K562 treated with DMSO at 1 percent for 12 hours (cell line): ENCODE results near the gene EMP1. TPM values are rescaled to one million over a fixed set of nuclear protein-coding genes. Genes with fewer than 3 reads are reported as not detected.

ENCODE experiments used
- total RNA-seq: library from RNA; unstranded; fragments of 300-600 nt; gene quantifications from 2 replicates; pipeline ENCODE4 v1.2.3, GENCODE V29; 2022; ENCODE audit not compliant: insufficient read depth

Gene EMP1, protein sequence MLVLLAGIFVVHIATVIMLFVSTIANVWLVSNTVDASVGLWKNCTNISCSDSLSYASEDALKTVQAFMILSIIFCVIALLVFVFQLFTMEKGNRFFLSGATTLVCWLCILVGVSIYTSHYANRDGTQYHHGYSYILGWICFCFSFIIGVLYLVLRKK
- not detected in 2 replicates for total RNA-seq

DNA sequence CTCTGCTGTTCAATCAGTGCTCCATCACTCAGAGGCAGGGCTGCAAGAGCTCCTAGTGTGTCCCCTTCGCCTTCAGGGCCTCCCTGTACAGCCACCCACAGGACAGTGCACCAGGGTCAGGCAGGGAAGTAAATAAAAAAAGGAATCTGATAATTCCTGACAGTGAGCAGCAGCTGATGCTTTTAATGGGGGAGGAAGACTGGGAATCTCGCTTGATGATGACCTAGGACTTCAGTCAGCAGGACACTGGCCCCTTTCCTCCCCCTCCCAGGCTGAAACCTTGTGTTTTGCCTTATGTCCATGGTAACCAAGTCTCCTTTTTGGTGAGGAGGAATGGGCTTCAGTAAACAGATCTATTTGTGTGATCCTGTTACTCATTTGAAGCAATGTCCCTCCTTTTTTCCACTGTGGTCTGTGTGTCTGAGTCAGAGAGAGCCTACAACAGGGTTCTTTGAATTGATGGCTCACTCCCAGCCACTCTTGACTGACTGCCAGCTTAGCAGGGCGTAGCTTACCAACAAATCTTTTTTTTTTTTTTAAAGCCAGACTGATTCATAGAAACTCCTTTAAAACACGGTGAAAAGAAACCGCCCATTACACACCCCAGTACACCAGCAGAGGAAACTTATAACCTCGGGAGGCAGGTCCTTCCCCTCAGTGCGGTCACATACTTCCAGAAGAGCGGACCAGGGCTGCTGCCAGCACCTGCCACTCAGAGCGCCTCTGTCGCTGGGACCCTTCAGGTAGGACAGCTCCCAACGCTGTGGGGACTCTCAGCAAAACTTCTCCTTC, at the start of gene EMP1:
EMP1 (plus strand) TSS at position 597 of the 792 bp plus-strand sequence. CDS start 14,785 bp downstream, outside the sequence.

Other genes starting within 250 kb of the EMP1 start
- not detected in 2 replicates for gene GPRC5D, start 244.6 kb upstream of the EMP1 start, total RNA-seq
- 14.7 and 16.0 TPM in 2 replicates for gene HEBP1, start 196.5 kb upstream of the EMP1 start, total RNA-seq
- gene FAM234B, start 152.3 kb upstream of the EMP1 start, total RNA-seq: 1.6 and 4.1 TPM in 2 replicates
- not detected in 2 replicates for gene GSG1, start 93.1 kb upstream of the EMP1 start, total RNA-seq